Activated T-cell treated with anti-CD3 and anti-CD28 coated beads, Interleukin-2, amount 50 U/mL, for 72 hours (primary cell): ENCODE data around the gene NHLRC4. TPM values are rescaled to one million over a fixed set of nuclear protein-coding genes. Genes with fewer than 3 reads are reported as not detected.

Source experiments
- ATAC-seq, 2 donors: fragments of 150-1000 bp; cut with Tn5 transposase; replicated peaks in 1 of 2; 2 replicates each; pipeline ENCODE4 v1.10.0; 2021; ENCODE audit warnings: moderate library complexity in 2 of 2, mild to moderate bottlenecking in 1 of 2
- DNase-seq, 2 donors: peaks; one replicate each; pipeline ENCODE4 v3.0.0; 2021 to 2022; ENCODE audit warnings: mixed read lengths in 1 of 2
- H3K27ac Mint-ChIP-seq: one replicate; pipeline ENCODE4 v1.8.0; 2022; ENCODE audit warnings: mild to moderate bottlenecking, moderate library complexity, mixed read lengths
- H3K27me3 Mint-ChIP-seq: one replicate; pipeline ENCODE4 v1.8.0; 2022; ENCODE audit warnings: low read depth, mixed read lengths
- H3K36me3 Mint-ChIP-seq, 2 donors: one replicate each; pipeline ENCODE4 v1.8.0; 2022; ENCODE audit warnings: mixed read lengths in 2 of 2, mild to moderate bottlenecking in 1 of 2; ENCODE audit not compliant: insufficient read depth in 2 of 2
- H3K4me1 Mint-ChIP-seq: one replicate; pipeline ENCODE4 v1.8.0; 2022; ENCODE audit warnings: low read depth, mixed read lengths
- H3K4me3 Mint-ChIP-seq, 2 donors: one replicate each; pipeline ENCODE4 v1.8.0; 2022; ENCODE audit warnings: mild to moderate bottlenecking in 2 of 2, mixed read lengths in 2 of 2, moderate library complexity in 2 of 2
- H3K9me3 Mint-ChIP-seq, 2 donors: one replicate each; pipeline ENCODE4 v1.8.0; 2022; ENCODE audit warnings: mixed read lengths in 2 of 2
- total RNA-seq, 2 donors: library from RNA; stranded (reverse); gene quantifications; one replicate each; pipeline ENCODE4 v1.2.3, GENCODE V29; 2022

Gene NHLRC4
- 1 to 10 TPM; 1.4 TPM for total RNA-seq

GRCh38 chr16:566475-567372, at the start of gene NHLRC4:
Gene NHLRC4 (plus strand): TSS chr16:567005. CDS start chr16:568048, 1,043 bp downstream.
- DNase-seq: peak; percentile 70 to 72
- peak within 1 kb of the TSS; percentile 78 to 80 for H3K4me3 Mint-ChIP-seq
- peak within 1 kb of the TSS; percentile 65 for H3K27ac Mint-ChIP-seq
- H3K4me1 Mint-ChIP-seq: peaks cover 33% of the 10 kb centered on the region
- ATAC-seq: peak; percentile 64 to 67
- no peaks in the 10 kb centered on the region for H3K9me3 Mint-ChIP-seq
- no peaks in the 10 kb centered on the region for H3K36me3 Mint-ChIP-seq
- no peaks in the 10 kb centered on the region for H3K27me3 Mint-ChIP-seq

- Mint-ChIP-seq H3K36me3 (no peaks in the 10 kb centered on the region), H3K9me3 (no peaks in the 10 kb centered on the region), H3K4me1 (peaks cover 8% of the 10 kb centered on the region), H3K27ac (no peak overlapping the region), H3K4me3 (no peak overlapping the region), H3K27me3 (no peaks in the 10 kb centered on the region)
- DNase-seq (no peak), ATAC-seq (no peak)
These were observed 47.9 kb upstream of the NHLRC4 start for GRCh38 chr16:518858-519257.

GRCh38 chr16:519425-519824, 47.4 kb upstream of the NHLRC4 start:
- no peaks in the 10 kb centered on the region for H3K9me3 Mint-ChIP-seq
- no peaks in the 10 kb centered on the region for H3K36me3 Mint-ChIP-seq
- ATAC-seq: no peak
- H3K4me3 Mint-ChIP-seq: no peak overlapping the region
- DNase-seq: no peak
- H3K27me3 Mint-ChIP-seq: no peaks in the 10 kb centered on the region
- H3K27ac Mint-ChIP-seq: no peak overlapping the region
- H3K4me1 Mint-ChIP-seq: peaks cover 14% of the 10 kb centered on the region

DNA sequence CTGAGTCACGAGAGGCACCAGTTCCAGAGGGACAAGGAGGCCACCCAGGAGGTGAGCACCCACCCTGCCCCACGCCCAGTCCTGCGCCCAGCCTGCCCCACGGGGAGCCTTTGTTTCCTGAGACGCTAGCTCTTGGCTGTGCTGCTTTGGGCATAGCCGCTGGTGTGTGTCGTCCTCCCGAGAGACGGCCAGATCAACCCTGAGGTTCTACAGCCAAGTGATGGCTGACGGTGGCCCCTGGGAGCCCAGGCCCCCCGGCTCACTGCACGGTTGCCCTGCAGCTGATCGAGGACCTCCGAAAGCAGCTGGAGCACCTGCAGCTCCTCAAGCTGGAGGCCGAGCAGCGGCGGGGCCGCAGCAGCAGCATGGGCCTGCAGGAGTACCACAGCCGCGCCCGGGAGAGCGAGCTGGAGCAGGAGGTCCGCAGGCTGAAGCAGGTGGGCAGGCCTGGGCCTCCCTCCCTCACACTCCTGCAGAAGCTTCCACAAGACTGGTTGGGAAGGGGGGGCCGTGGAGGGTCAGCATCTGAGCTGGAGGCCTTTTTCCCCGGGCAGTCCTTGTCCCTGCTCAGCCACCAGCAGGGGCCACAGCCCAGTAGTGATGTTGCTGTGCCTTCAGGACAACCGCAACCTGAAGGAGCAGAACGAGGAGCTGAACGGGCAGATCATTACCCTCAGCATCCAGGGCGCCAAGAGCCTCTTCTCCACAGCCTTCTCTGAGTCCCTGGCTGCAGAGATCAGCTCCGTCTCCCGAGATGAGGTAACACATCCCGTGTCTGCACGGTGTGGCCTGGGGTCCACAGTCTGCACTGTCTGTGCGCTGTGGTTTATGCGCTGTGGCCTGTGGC, 46.7 kb upstream of the NHLRC4 start:
- DNase-seq: no peak
- ATAC-seq: no peak
- Mint-ChIP-seq H3K9me3 (no peaks in the 10 kb centered on the region), H3K27me3 (no peaks in the 10 kb centered on the region), H3K4me1 (peaks cover 18% of the 10 kb centered on the region), H3K36me3 (no peaks in the 10 kb centered on the region), H3K27ac (no peak overlapping the region), H3K4me3 (no peak overlapping the region)

DNA sequence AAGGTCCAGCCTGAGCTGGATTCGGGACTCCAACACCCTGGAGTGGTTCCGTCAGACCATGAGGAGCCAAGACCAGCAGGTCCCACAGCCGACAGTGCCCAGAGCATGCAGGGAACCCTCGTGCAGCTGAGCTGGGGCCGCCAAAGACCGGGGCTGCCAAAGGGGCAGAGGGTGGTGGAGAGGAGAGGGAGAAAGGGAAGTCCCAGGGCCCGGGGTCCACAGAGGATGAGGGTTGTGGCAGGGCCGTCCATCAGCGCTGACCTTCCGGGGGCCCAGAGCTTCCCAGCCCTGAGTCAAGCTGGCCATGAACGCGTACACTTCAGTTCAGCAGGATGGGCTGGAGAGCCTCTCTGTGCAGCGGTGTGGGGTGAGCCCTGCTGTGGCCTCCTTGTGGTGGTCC, 46.0 kb upstream of the NHLRC4 start:
- H3K4me1 Mint-ChIP-seq: peaks cover 26% of the 10 kb centered on the region
- no peak for DNase-seq
- no peaks in the 10 kb centered on the region for H3K9me3 Mint-ChIP-seq
- no peaks in the 10 kb centered on the region for H3K36me3 Mint-ChIP-seq
- H3K4me3 Mint-ChIP-seq: no peak overlapping the region
- no peak for ATAC-seq
- H3K27ac Mint-ChIP-seq: no peak overlapping the region
- H3K27me3 Mint-ChIP-seq: no peaks in the 10 kb centered on the region

DNA sequence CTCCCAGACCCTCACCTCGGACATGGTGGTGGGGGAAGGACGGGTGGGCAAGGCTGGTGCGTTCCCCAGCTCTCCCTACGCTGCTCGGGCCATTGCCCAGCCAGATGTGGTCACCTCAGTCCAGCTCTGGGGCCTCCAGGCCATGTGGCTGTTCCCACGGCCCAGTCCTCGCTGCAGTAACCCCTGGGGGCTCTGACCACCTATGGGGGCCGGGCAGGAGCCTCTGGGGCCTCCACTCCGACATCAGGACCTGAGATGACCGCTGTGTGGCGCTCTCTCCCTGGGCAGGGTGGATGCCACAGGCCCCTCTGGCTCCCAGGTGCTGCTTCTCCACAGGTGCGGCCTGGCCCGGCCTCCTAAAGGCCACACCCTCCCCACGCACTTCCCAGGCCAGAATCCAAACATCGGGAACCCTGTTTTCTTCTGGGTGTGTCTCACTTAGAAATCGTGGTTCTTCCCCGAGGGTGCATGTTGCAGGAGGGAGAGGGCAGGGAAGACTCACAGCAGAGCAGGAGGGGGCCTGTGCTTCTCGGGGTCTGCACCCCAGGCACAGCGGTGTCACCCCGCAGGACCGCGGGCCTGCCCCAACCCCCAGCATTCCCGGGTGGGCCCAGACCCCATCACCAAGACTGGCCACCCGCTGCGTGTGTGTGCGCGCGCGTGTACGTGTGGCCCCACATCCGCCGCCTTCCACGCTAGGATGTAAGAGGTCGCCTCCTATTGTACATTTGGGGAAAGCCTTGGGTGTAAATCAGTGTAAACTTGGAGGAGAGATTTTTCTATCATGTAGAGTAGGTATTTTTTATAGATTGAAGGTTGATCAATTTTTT, 45.2 kb upstream of the NHLRC4 start:
- H3K9me3 Mint-ChIP-seq: no peaks in the 10 kb centered on the region
- no peak overlapping the region for H3K4me3 Mint-ChIP-seq
- H3K27ac Mint-ChIP-seq: no peak overlapping the region
- H3K4me1 Mint-ChIP-seq: peaks cover 33% of the 10 kb centered on the region
- H3K27me3 Mint-ChIP-seq: no peaks in the 10 kb centered on the region
- ATAC-seq: no peak
- DNase-seq: no peak
- H3K36me3 Mint-ChIP-seq: no peaks in the 10 kb centered on the region

DNA sequence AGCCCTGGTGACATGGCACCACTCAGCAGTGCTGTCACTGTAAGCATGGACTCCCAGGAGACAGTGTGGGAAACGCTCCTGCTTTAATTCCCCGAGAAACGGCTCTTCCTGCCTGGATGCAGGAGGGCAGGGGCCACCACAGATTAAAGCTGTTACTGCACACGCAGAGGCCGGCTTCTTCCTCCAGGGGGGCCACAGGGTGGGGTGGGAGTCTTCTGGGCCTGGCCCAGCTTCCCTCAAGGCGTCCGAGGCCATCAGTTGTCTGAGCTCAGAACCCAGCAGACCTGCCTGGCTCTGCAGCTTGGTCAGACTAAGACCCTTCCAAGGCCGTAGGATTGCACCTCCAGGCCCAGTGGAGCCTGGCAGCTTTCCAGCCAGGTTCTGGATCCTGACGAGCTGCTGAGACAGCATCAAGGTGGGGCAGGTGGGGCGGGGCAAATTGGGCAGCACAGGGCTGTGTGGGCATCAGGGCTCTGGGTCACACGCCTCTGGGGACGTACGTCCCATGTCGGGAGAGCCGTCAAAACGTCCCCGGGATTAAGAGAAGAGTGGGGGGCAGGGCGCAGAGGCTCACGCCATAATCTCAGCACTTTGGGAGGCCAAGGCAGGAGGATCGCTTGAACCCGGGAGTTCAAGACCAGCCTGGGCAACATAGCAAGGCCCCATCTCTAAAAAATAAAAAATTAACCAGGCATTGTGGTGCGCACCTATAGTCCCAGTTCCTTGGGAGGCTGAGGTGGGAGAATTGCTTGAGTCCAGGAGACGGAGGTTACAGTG, 44.3 kb upstream of the NHLRC4 start:
- H3K9me3 Mint-ChIP-seq: no peaks in the 10 kb centered on the region
- ATAC-seq (no peak), DNase-seq (no peak)
- H3K27ac Mint-ChIP-seq: no peak overlapping the region
- no peaks in the 10 kb centered on the region for H3K36me3 Mint-ChIP-seq
- H3K4me1 Mint-ChIP-seq: peaks cover 36% of the 10 kb centered on the region
- no peak overlapping the region for H3K4me3 Mint-ChIP-seq
- H3K27me3 Mint-ChIP-seq: no peaks in the 10 kb centered on the region

DNA sequence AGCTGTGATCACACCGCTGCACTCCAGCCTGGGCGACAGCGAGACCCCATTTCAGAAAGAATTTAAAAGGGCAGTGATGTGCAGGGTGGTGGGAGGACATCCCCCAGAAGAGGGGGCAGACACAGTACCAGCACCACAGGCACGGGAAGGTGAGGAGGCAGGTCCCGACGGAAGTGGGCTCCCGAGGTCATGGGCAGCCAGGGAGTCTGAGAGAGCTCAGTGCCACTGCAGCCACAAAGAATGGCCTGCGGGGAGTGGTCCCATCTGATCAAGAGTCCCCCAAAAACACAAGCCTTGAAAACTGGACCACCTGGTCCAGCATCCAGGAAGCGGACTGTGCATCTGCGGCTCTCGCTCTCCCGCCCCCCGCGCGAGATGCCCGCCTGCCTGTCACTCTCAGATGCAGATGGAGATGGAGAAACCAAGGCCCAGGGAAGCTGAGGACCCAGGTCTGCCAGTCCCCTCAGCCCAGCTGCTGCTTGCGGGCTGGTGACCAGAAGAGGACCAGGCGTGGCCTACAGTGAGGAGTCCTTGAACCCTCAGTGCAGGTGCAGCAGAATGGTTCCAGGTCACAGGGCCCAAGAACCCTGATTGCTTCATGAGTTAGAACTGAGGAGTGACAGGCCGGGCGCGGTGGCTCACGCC, 43.6 kb upstream of the NHLRC4 start:
- no peak overlapping the region for H3K4me3 Mint-ChIP-seq
- ATAC-seq (no peak), DNase-seq (no peak)
- H3K27me3 Mint-ChIP-seq: no peaks in the 10 kb centered on the region
- no peaks in the 10 kb centered on the region for H3K9me3 Mint-ChIP-seq
- H3K36me3 Mint-ChIP-seq: no peaks in the 10 kb centered on the region
- peaks cover 36% of the 10 kb centered on the region for H3K4me1 Mint-ChIP-seq
- H3K27ac Mint-ChIP-seq: peak overlapping the region; percentile 54

- ATAC-seq: no peak
- H3K4me3 Mint-ChIP-seq: peak overlapping the region; percentile 85 to 87
- H3K27ac Mint-ChIP-seq: peak overlapping the region; percentile 94
- H3K4me1 Mint-ChIP-seq: peaks cover 47% of the 10 kb centered on the region
- peaks cover 0 to 2% of the 10 kb centered on the region in 2 donors for H3K36me3 Mint-ChIP-seq
- no peaks in the 10 kb centered on the region for H3K9me3 Mint-ChIP-seq
- no peaks in the 10 kb centered on the region for H3K27me3 Mint-ChIP-seq
- DNase-seq: no peak
These were observed 42.3 kb upstream of the NHLRC4 start for GRCh38 chr16:524274-525040.

- H3K4me1 Mint-ChIP-seq: peaks cover 54% of the 10 kb centered on the region
- no peaks in the 10 kb centered on the region for H3K27me3 Mint-ChIP-seq
- H3K4me3 Mint-ChIP-seq: peak overlapping the region; percentile 85 to 87
- H3K36me3 Mint-ChIP-seq: peaks cover 2 to 3% of the 10 kb centered on the region in 2 donors
- peak overlapping the region; percentile 94 for H3K27ac Mint-ChIP-seq
- no peaks in the 10 kb centered on the region for H3K9me3 Mint-ChIP-seq
- DNase-seq (peak in 1 of 2 donors; percentile 35), ATAC-seq (peak; percentile 0 to 1)
These were observed 41.7 kb upstream of the NHLRC4 start for GRCh38 chr16:525123-525519.

DNA sequence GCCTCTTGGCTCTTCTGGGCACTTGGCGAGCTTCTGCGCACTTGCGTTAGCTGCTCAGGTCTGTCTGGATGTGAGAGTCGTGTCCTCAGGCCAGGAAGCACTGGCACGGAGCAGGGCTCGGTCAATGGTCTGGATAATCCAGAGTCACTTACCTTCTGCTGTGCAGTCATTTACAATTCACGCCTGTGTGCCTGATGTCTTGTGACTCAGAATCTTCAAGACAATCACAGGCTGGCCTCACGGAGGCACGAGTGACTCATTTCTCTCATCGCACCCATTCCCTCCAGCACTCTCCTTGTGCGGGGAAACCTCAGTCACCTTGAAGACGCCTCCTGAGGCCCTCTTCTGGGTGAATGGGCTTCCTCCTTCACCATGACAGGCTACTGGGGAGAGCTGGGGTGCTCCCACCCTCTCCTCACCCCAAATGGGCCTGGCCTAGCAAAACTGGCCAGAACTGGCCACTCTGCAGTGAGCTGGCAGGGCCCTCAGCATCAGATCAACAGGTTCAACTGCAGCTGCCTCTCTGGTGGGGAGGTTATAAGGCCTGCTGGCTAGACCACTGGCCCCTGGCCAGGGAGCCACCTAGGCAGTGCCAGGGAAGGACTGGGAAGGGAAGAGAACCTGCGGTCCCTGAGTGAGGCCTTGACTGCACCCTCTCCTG, 41.2 kb upstream of the NHLRC4 start:
- peaks cover 2 to 3% of the 10 kb centered on the region in 2 donors for H3K36me3 Mint-ChIP-seq
- H3K4me1 Mint-ChIP-seq: peaks cover 57% of the 10 kb centered on the region
- peak; percentile 71 to 73 for ATAC-seq

More for the DNA sequence above, 41.2 kb upstream of the NHLRC4 start:
- Mint-ChIP-seq H3K27me3 (no peaks in the 10 kb centered on the region), H3K9me3 (no peaks in the 10 kb centered on the region), H3K4me3 (peak overlapping the region; percentile 85 to 87), H3K27ac (peak overlapping the region; percentile 94)
- peak; percentile 83 to 90 for DNase-seq
